Measurements from ENCODE around the gene SAMD10.

SAMD10 gene

GRCh38 chr20:63974402-63975200 lies 4.8 kb downstream of the SAMD10 start (continued):
- TF ChIP-seq ZSCAN5A (tag by site-specific recombination; IDR thresholded peaks at IDR 0.05) (no peak), ZNF707 (tag by site-specific recombination; IDR thresholded peaks at IDR 0.05) (no peak), ZNF521 (tag by site-specific recombination; IDR thresholded peaks at IDR 0.05) (no peak), SP7 (tag by site-specific recombination; IDR thresholded peaks at IDR 0.05) (no peak; the same call in 1 of the 2 replicates), ZBTB21 (tag by site-specific recombination; IDR thresholded peaks at IDR 0.05) (no peak), ZNF394 (tag by site-specific recombination; IDR thresholded peaks at IDR 0.05; ENCODE audit: borderline replicate concordance) (no peak), ZBTB8A (tag by site-specific recombination; IDR thresholded peaks at IDR 0.05) (peak; percentile 83), YY2 (tag by site-specific recombination; IDR thresholded peaks at IDR 0.05) (no peak), PRDM6 (tag by site-specific recombination; IDR thresholded peaks at IDR 0.05) (no peak), ZNF639 (tag by site-specific recombination; IDR thresholded peaks at IDR 0.05) (no peak), ZNF280C (tag by site-specific recombination; IDR thresholded peaks at IDR 0.05) (no peak), INSM2 (tag by site-specific recombination; IDR thresholded peaks at IDR 0.05) (no peak), SETDB1 (IDR thresholded peaks at IDR 0.05; ENCODE audit: insufficient read length, low read length) (no peak), ZNF518A (tag by site-specific recombination; conservative IDR thresholded peaks at IDR 0.05; ENCODE audit: low read depth) (no peak), ZNF529 (tag by site-specific recombination; IDR thresholded peaks at IDR 0.05; ENCODE audit: insufficient replicate concordance) (no peak), ZNF555 (tag by site-specific recombination; conservative IDR thresholded peaks at IDR 0.05) (no peak), ZNF768 (tag by site-specific recombination; IDR thresholded peaks at IDR 0.05) (no peak), GLI2 (tag by site-specific recombination; IDR thresholded peaks at IDR 0.05; ENCODE audit: borderline replicate concordance, low read depth) (no peak), GLIS2 (tag by site-specific recombination; IDR thresholded peaks at IDR 0.05) (peak; percentile 68; the same call in 1 of the 2 replicates), ZNF292 (tag by site-specific recombination; IDR thresholded peaks at IDR 0.05; ENCODE audit: borderline replicate concordance, low read depth) (no peak), SALL2 (tag by site-specific recombination; IDR thresholded peaks at IDR 0.05; ENCODE audit: borderline replicate concordance) (no peak), ZNF121 (tag by site-specific recombination; IDR thresholded peaks at IDR 0.05) (no peak), ZBTB20 (tag by site-specific recombination; IDR thresholded peaks at IDR 0.05) (peak; percentile 68), ZNF580 (tag by site-specific recombination; IDR thresholded peaks at IDR 0.05) (no peak), ZNF423 (tag by site-specific recombination; IDR thresholded peaks at IDR 0.05) (peak; percentile 56; the same call in 1 of the 2 replicates)
